ENCODE results near the gene TSHR.

The TSHR gene

GRCh38 chr14:81148635-81149034 is 193.2 kb downstream of the TSHR start:
- in situ Hi-C loops (cut with HindIII; ENCODE audit: low pct_ligation_motif_present, low sequenced_read_pairs), result no loop called here
- no peak for DNase-seq
- Histone ChIP-seq H3K36me3 (replicated peaks) (no peaks in the 10 kb centered on the region), H3K27ac (no peak overlapping the region), H3K27me3 (replicated peaks) (no peaks in the 10 kb centered on the region), H3K4me3 (ENCODE audit: low read depth, low read length) (no peak overlapping the region)
- TF ChIP-seq CTCF (IDR thresholded peaks at IDR 0.05; ENCODE audit: low read depth, low read length, missing control alignments), result no peak

- TF ChIP-seq CTCF (IDR thresholded peaks at IDR 0.05; ENCODE audit: low read depth, low read length, missing control alignments), result no peak
- Histone ChIP-seq H3K27me3 (replicated peaks) (no peaks in the 10 kb centered on the region), H3K4me3 (ENCODE audit: low read depth, low read length) (no peak overlapping the region), H3K27ac (no peak overlapping the region), H3K36me3 (replicated peaks) (no peaks in the 10 kb centered on the region)
- in situ Hi-C loops (cut with HindIII; ENCODE audit: low pct_ligation_motif_present, low sequenced_read_pairs), result no loop called here
- no peak for DNase-seq
Observed at GRCh38 chr14:81153187-81153586, 197.8 kb downstream of the TSHR start.

GRCh38 chr14:81157431-81157830 is 202.0 kb downstream of the TSHR start:
- no peak for TF ChIP-seq CTCF (IDR thresholded peaks at IDR 0.05; ENCODE audit: low read depth, low read length, missing control alignments)
- H3K36me3 ChIP-seq (replicated peaks), result no peaks in the 10 kb centered on the region
- in situ Hi-C loops (cut with HindIII; ENCODE audit: low pct_ligation_motif_present, low sequenced_read_pairs), result no loop called here
- no peak for DNase-seq
- no peak overlapping the region for H3K4me3 ChIP-seq (ENCODE audit: low read depth, low read length)
- H3K27ac ChIP-seq, result no peak overlapping the region
- H3K27me3 ChIP-seq (replicated peaks), result no peaks in the 10 kb centered on the region

GRCh38 chr14:81161088-81161487 is 205.7 kb downstream of the TSHR start:
- no peak overlapping the region for H3K4me3 ChIP-seq (ENCODE audit: low read depth, low read length)
- in situ Hi-C loops (cut with HindIII; ENCODE audit: low pct_ligation_motif_present, low sequenced_read_pairs), result no loop called here
- no peak overlapping the region for H3K27ac ChIP-seq
- no peaks in the 10 kb centered on the region for H3K36me3 ChIP-seq (replicated peaks)
- no peak for DNase-seq
- no peaks in the 10 kb centered on the region for H3K27me3 ChIP-seq (replicated peaks)
- TF ChIP-seq CTCF (IDR thresholded peaks at IDR 0.05; ENCODE audit: low read depth, low read length, missing control alignments), result no peak

GRCh38 chr14:81161749-81162148 is 206.3 kb downstream of the TSHR start:
- in situ Hi-C loops (cut with HindIII; ENCODE audit: low pct_ligation_motif_present, low sequenced_read_pairs), result no loop called here

More at GRCh38 chr14:81161749-81162148, 206.3 kb downstream of the TSHR start:
- no peaks in the 10 kb centered on the region for H3K36me3 ChIP-seq (replicated peaks)
- no peak for TF ChIP-seq CTCF (IDR thresholded peaks at IDR 0.05; ENCODE audit: low read depth, low read length, missing control alignments)
- H3K27me3 ChIP-seq (replicated peaks), result no peaks in the 10 kb centered on the region
- no peak for DNase-seq
- no peak overlapping the region for H3K27ac ChIP-seq
- H3K4me3 ChIP-seq (ENCODE audit: low read depth, low read length), result no peak overlapping the region

All from brain microvascular endothelial cell (primary cell).